Measurements from ENCODE around the gene ENC1. TPM values are rescaled to one million over a fixed set of nuclear protein-coding genes. Genes with fewer than 3 reads are reported as not detected.
"Not testable (repeated sequence)": the region's sequence is repeated elsewhere in the genome, so short reads cannot be mapped to it uniquely, and the experiment has no call there.

Gene ENC1
- total RNA-seq = 2.6 TPM

- ATAC-seq = peak; percentile 81
Observed at GRCh38 chr5:74640450-74640953, at the start of gene ENC1. Gene ENC1 (minus strand): TSS chr5:74640728. CDS start chr5:74636485, 4,243 bp downstream.

GRCh38 chr5:74686962-74687751, 46.6 kb upstream of the ENC1 start:
- no peak for ATAC-seq

GRCh38 chr5:74685979-74686631, 45.6 kb upstream of the ENC1 start:
- ATAC-seq = peak; percentile 8

GRCh38 chr5:74684900-74685851, 44.6 kb upstream of the ENC1 start, which contains the start of gene HEXB:
Gene HEXB (plus strand): TSS chr5:74685233. CDS start chr5:74685261, 28 bp downstream.
- peak; percentile 97 for ATAC-seq

GRCh38 chr5:74679966-74680365, 39.4 kb upstream of the ENC1 start:
- no peak for ATAC-seq

- not testable (repeated sequence) for ATAC-seq
Observed at GRCh38 chr5:74679300-74679699, 38.8 kb upstream of the ENC1 start.

DNA sequence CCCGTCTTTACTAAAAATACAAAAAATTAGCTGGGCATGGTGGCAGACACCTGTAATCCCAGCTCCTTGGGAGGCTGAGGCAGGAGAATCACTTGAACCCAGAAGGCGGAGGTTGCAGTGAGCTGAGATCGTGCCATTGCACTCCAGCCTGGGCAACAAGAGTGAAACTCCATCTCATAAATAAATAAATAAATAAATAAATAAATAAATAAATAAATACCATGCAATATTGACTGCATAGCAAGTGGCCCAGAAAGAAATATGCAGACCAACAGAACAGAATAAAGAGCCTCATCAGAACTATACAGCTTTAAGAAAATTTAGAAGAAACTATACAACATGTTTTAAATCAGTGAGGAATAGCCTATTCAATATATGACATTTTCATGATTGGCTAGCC, 37.6 kb upstream of the ENC1 start:
- not testable (repeated sequence) for ATAC-seq

GRCh38 chr5:74676466-74676865, 35.9 kb upstream of the ENC1 start:
- ATAC-seq = not testable (repeated sequence)

- ATAC-seq = peak; percentile 35
Observed at GRCh38 chr5:74673011-74673790, 32.7 kb upstream of the ENC1 start.

- ATAC-seq = no peak
Observed at GRCh38 chr5:74672215-74672877, 31.8 kb upstream of the ENC1 start.

GRCh38 chr5:74670396-74671038, 30.0 kb upstream of the ENC1 start:
- ATAC-seq = no peak

DNA sequence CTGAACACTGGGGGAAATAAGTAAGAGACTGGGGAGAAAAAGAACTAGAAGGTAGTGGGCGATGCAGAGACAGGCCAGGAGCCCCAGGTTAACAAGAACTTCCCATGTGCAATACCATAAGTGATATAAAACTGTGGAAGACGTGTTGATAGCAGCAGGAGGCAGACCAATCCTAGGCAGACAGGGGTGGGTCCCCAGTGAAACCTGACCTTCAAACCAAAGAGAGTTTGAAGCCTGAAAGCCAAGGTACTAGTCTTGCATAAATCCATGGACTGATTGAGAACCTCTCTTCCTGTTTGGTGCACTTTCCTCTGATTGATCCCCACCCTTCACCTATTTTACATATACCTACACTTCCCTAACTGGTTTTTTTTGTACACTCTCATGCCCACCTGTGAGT, 29.3 kb upstream of the ENC1 start:
- no peak for ATAC-seq

DNA sequence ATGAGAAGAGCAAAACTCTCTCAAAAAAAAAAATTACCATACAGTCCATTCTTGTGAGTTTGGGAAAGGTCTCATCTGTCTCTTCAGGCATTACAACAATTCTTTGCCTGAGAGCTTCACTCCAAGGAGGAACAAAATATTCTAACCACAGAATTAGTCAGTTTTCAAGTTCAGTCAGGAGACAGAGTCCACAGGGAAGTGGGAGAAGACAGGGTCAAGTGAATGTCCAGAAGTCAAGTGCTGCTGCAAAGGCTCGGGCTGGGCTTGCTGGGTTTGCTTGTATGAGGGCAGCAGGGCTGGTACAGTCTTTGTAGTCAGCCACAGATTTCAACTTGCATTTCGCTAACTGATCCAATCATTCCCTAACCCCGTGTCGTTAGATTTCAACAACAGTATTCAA, 26.9 kb upstream of the ENC1 start:
- no peak for ATAC-seq

DNA sequence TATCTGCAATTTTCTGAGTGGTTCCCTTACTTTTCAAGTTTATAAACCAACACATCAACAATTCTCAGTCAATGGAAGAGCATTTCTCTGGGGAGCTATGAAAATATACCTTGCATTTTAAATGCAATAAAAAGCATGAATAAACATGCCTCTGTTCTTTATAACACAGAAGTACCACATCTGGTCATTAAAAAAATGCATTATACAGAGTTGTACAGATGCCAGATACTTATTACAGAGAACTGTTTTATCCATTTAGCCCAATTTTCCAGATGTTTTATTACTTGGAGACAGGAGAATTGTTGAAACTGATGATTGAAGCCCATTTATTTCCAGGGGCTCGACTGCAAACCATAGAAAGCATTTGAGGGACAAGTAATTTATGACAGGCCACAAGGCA, 25.3 kb upstream of the ENC1 start:
- no peak for ATAC-seq

- ATAC-seq = no peak
Observed at GRCh38 chr5:74665273-74665672, 24.7 kb upstream of the ENC1 start.

DNA sequence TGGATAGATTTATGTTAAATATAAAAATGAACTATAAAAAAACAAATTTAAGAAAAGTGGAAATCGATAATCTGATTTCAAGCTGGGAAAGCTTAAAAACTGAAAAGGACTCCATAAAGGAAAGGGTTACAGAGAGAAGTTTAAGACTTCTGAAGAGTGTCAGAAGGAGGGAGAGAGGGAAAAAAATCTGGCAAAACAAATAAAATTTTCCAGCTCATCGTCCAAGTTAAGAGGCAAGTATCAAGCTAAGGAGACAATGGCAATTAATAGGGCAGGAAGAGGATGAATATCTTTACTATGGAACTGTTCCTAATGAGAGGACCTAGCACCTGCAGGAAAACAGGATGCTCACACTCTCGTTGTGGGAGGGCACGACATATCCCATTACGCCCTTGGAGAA, 24.0 kb upstream of the ENC1 start:
- no peak for ATAC-seq

GRCh38 chr5:74660873-74661272, 20.3 kb upstream of the ENC1 start:
- no peak for ATAC-seq

DNA sequence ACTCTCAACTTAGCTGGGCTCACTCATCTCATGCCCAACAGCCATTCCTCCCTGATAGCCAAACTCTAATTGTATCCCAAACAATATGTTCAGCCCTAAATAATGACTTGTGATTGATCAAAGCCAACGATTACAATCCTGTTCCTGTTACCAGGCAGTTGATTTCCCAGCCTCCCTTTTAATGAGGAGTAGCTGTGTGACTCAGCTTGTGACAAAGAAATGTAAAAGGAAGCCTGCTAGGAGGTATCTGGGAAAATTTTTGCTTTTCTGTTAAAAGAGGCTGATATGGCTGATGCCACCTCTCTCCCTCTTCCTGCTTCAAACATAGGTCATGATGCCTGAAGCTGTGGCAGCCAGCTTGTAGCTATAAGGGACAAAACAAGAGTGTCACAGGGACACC, 19.6 kb upstream of the ENC1 start:
- ATAC-seq = no peak

- ATAC-seq = no peak
Observed at GRCh38 chr5:74659172-74659571, 18.6 kb upstream of the ENC1 start.

GRCh38 chr5:74657165-74657564, 16.6 kb upstream of the ENC1 start:
- ATAC-seq = no peak

GRCh38 chr5:74655716-74656115, 15.2 kb upstream of the ENC1 start:
- no peak for ATAC-seq
